Transverse colon (tissue), 4 donors: ENCODE results near the gene MAN2B1.

Experiments used
- POLR2A ChIP-seq: fragments of 450-650 bp; IDR thresholded peaks from one replicate; pipeline ENCODE4 v1.6.1; 2016; ENCODE audit warnings: antibody characterized with exemption, mild to moderate bottlenecking, moderate library complexity
- POLR2AphosphoS5 ChIP-seq, 3 donors: sonication (generic); formaldehyde crosslinking; IDR thresholded peaks; one replicate each; pipeline ENCODE4 v1.6.1; 2016; ENCODE audit warnings: antibody characterized with exemption in 3 of 3
- TF ChIP-seq, protein P1 (sequence below), 5 experiments: fragments of 200-600 bp in 3 of 5; fragments of 450-650 bp in 2 of 5; sonication (generic) in 3 of 5; IDR thresholded peaks; 1 replicate in 2 of 5; 2 replicates in 3 of 5; pipeline ENCODE4 v1.5.1; 2016 to 2017; ENCODE audit warnings: antibody characterized with exemption in 5 of 5, inconsistent platforms in 3 of 5, mild to moderate bottlenecking in 2 of 5, moderate library complexity in 1 of 5

GRCh38 chr19:12675399-12675798 is 8.9 kb upstream of the MAN2B1 start:
- TF ChIP-seq, protein P1, sequence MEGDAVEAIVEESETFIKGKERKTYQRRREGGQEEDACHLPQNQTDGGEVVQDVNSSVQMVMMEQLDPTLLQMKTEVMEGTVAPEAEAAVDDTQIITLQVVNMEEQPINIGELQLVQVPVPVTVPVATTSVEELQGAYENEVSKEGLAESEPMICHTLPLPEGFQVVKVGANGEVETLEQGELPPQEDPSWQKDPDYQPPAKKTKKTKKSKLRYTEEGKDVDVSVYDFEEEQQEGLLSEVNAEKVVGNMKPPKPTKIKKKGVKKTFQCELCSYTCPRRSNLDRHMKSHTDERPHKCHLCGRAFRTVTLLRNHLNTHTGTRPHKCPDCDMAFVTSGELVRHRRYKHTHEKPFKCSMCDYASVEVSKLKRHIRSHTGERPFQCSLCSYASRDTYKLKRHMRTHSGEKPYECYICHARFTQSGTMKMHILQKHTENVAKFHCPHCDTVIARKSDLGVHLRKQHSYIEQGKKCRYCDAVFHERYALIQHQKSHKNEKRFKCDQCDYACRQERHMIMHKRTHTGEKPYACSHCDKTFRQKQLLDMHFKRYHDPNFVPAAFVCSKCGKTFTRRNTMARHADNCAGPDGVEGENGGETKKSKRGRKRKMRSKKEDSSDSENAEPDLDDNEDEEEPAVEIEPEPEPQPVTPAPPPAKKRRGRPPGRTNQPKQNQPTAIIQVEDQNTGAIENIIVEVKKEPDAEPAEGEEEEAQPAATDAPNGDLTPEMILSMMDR (IDR thresholded peaks at IDR 0.05) = no peak
- TF ChIP-seq POLR2A = no peak
- TF ChIP-seq POLR2AphosphoS5 (IDR thresholded peaks at IDR 0.05) = no peak
